Astrocyte of the hippocampus (primary cell): ENCODE results near the gene CD8A.
"Not testable (repeated sequence)": the region's sequence is repeated elsewhere in the genome, so short reads cannot be mapped to it uniquely, and the experiment has no call there.

Experiments
- DNase-seq: peaks from one replicate; pipeline ENCODE4 v3.0.0; 2011; ENCODE audit warnings: low read depth, low spot score

The CD8A gene

GRCh38 chr2:86790676-86791572, at the start of gene CD8A:
Gene CD8A (minus strand): TSS chr2:86790913. CDS start chr2:86790825, 88 bp downstream.
- DNase-seq, result peak; percentile 29

DNA sequence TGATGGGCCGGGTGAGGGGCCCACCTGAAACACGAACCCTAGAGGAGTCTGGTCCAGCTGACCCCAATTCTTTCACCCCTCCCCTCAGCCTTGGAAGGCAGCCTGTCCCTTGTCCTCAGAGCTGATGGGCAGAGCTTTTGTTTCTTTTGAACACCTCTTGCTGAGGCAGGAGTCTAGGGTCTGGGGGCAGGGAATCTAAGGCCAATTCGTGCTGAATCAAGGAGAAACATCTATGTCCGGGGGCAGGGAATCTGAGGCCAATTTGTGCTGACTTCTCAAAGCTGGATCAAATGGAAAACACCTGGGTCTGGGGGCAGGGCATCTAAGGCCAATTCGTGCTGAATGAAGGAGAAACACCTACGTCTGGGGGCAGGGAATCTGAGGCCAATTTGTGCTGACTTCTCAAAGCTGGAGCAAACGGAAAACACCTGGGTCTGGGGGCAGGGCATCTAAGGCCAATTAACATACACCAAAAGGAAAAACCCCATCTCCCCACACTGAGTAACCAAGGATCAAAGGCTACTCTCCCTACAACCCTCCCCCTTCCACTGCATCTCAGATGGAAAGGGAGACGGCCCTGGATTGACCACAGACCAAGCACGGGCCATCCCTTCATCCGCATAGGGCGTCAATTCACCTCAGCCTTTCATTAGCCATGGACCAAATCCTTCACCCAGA, 49.3 kb upstream of the CD8A start:
- not testable (repeated sequence) for DNase-seq

DNA sequence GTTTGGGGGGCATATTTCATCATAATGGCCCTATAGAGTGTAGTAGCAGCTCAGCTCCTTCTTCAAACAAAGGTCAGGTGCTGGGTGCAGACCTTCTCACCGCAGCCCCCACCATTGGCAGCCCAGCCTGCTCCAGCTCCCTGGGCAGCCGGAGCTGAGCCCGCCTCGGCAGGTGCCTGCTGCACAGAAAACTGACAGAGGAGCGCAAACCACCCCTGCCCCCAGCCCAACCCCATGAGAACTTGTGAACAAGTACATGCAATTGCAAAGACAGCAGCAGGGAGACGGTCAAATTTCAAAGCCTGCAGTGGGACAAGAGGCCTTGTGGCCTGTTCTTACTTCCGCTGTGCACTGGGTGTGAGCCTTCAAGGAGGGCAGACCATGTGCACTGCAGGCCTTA, 48.7 kb upstream of the CD8A start:
- not testable (repeated sequence) for DNase-seq

GRCh38 chr2:86837714-86838113, 47.0 kb upstream of the CD8A start:
- not testable (repeated sequence) for DNase-seq

- peak; percentile 73 for DNase-seq
These were observed 46.4 kb upstream of the CD8A start for GRCh38 chr2:86836915-86837695.

GRCh38 chr2:86835548-86835889, 44.8 kb upstream of the CD8A start:
- DNase-seq, result not testable (repeated sequence)

DNA sequence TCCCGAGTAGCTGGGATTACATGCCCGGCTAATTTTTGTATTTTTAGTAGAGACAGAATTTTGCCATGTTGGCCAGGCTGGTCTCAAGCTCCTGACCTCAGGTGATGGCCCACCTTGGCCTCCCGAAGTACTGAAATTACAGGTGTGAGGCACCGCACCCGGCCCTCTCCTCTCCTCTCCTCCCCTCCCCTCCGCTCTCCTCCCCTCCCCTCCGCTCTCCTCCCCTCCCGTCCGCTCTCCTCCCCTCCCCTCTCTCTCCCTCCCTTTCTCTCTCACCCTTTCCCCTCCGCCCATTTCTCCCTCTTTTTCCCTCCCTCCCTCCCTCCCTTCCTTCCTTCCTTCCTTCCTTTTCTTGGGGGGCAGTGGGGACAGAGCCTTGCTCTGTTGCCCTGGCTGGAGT, 42.6 kb upstream of the CD8A start:
- no peak for DNase-seq

DNA sequence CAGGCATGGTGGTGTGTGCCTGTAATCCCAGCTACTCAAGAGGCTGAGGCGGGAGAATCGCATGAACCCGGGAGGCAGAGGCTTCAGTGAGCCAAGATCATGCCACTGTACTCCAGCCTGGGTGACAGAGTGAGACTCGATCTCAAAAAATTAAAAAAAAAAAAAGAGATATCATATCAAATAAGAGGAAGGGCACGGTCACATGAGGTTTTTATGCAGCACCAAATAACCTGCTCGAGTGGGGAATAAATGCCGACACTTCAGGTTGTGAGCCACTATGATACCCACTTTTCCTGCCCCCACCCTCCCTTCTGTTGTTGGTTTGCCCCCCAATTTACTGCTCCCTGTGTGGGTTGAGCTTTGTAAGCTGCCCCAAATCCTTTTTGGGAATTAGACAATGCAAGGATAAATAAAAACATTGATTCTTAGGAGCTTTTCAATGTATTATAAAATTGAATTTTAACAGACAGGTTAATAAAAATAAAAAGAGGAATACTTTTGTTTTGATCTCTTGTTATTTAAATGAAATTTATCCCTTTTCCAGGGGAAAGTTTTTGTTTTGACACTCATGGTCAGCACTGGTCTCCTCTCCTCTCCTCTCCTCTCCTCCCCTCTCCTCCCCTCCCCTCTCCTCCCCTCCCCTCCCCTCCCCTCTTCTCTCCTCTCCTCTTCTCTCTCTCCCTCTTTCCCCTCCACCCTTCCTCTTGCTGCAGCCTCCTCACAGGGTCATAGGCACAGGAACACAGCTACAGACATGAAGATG, 41.8 kb upstream of the CD8A start:
- DNase-seq, result no peak

DNA sequence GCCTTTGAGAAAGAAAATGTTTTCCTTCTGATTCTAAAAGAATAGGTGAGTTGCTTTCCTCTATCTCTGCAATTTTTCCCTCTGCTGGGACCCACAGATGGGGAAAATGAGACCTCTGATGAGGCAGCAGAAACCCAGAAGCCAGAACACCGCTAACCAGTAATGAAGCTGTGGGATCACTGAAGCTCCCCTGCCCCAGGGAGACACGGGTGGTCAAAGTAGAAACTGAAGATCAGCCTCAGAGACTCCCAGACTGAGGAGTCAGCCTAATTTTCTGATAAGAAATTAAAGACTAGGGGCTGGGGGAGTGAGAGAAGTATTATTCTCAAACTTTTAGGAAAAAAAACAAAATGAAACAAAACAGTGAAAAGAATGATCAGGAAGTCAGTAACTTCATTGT, 40.8 kb upstream of the CD8A start:
- no peak for DNase-seq

DNA sequence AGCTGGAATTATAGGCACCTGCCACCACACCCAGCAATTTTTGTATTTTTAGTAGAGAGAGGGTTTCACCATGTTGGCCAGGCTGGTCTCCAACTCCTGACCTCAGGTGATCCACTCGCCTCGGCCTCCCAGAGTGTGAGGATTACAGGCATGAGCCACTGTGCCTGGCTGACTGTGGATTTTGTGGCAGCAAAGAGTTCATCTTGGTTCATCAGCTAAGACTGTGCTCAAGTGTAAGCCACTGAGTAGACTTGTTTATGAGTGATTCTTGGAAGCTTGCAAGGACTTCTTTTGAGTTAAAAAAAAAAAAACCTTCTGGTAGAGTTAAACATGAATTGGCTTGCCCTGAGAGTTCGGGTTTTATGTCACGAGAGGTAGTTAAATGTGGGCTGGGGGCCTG, 36.2 kb upstream of the CD8A start:
- no peak for DNase-seq

DNA sequence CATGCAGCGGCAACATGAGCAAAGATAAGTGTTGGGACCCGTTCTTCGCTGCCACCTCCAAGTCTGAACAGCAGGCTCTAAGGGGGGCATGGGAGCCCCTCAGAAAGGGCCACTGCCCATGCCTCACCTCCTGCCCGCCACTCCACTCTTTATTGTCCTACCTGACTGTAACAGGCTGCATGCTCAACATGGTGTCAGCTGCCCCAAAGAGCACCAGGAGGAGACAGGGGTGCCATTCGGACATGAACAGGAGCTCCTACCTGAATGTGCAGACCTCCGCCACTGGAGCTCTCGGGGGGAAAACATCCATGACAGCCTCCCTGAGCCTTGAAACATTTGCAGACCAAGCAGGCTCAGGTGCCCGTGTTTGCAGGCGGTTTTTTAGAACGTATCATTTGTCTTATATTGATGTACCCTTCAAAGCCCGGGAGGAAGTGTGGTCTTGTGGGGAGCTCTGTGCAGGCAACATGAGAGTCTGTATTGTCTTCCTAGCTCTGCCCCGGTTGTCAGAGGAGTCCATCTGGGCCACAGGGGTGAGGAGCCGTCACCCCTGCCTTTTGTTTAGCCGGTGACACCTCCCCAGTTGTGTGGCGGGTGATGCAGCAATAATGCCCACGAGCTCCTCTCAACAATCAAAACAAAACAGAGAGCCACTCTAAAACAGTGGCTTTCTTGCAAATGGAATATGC, 35.1 kb upstream of the CD8A start:
- DNase-seq, result no peak

GRCh38 chr2:86825036-86825692, 34.5 kb upstream of the CD8A start:
- no peak for DNase-seq

GRCh38 chr2:86822668-86823345, 32.1 kb upstream of the CD8A start:
- no peak for DNase-seq

DNA sequence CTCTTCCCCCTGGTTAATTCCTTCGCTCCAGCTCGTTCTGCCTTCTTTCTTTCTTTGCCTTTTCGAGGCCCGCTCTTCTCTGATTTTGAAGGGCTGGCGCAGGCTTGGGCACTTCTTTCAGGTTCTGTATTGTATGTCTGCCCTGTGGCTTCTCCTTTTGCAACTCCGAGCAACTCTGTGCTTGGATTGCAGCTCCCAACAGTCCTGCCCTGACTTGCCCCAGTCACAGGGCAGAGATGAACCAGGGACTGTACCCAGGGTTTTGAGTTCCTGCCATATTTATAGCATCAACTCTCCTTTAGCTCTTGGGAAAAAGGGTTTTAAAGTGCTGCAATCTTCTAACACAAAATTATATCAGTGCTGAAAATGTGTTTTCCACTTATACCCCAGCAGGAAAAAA, 31.1 kb upstream of the CD8A start:
- DNase-seq, result no peak

- DNase-seq, result no peak
These were observed 30.6 kb upstream of the CD8A start for GRCh38 chr2:86821306-86821705.

GRCh38 chr2:86818957-86819356, 28.2 kb upstream of the CD8A start:
- DNase-seq, result no peak

DNA sequence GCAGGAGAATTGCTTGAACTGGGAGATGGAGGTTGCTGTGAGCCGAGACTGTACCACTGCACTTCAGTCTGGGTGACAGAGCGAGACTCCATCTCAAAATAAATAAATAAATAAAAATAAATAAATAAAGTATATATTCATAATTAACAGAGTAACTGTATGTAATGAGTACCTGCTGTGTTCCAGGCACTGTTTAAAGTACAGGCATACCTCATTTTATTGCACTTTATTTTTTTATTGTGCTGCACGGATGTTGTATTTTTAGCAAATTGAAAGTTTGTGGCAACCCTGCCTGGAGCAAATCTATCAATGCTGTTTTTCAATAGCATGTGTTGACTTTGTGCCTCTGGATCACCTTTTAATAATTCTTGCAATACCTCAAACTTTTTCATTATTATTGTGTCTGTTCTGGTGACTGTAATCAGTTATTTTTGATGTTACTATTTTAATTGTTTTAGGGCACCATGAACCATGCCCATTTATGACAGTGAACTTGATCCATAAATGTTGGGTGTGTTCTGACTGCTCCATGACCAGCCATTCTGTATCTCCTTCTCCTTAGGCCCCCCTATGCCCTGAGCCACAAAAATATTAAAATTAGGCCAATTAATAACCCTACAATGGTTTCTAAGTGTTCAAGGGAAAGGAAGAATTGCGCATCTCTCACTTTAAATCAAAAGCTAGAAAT, 27.5 kb upstream of the CD8A start:
- no peak for DNase-seq

GRCh38 chr2:86815611-86816010, 24.9 kb upstream of the CD8A start:
- DNase-seq, result no peak

GRCh38 chr2:86809481-86810121, 18.9 kb upstream of the CD8A start:
- peak; percentile 7 for DNase-seq
